Heart right ventricle (tissue), 16 donors: Measurements from ENCODE around the gene CDH13. TPM values are rescaled to one million over a fixed set of nuclear protein-coding genes. Genes with fewer than 3 reads are reported as not detected.
A peak's percentile ranks its signal among the peaks of the same experiment; 100 is the strongest.

ENCODE experiments used
- ATAC-seq, 8 donors: fragments of 200-7000 bp; cut with Tn5 transposase; one replicate each; pipeline ENCODE4 v1.9.1; 2020; ENCODE audit warnings: mild to moderate bottlenecking in 8 of 8, moderate library complexity in 8 of 8, moderate number of reproducible peaks in 1 of 8
- DNase-seq, 2 donors: peaks; one replicate each; pipeline ENCODE4 v3.0.0-alpha.2; 2020
- H3K27ac ChIP-seq, 10 donors: fragments of 200-600 bp; sonication (generic) in 2 of 10; one replicate each; pipeline versions ENCODE4 v1.5.0 to v1.8.0; 2020 to 2022; ENCODE audit warnings: mild to moderate bottlenecking in 3 of 10
- H3K27me3 ChIP-seq, 7 donors: fragments of 200-600 bp; one replicate each; pipeline ENCODE4 v1.8.0; 2021 to 2022; ENCODE audit warnings: mild to moderate bottlenecking in 2 of 7
- H3K36me3 ChIP-seq, 9 donors: fragments of 200-600 bp; sonication (generic) in 1 of 9; one replicate each; pipeline versions ENCODE4 v1.5.0 to v1.8.0; 2020 to 2022; ENCODE audit warnings: mild to moderate bottlenecking in 2 of 9
- H3K4me1 ChIP-seq, 9 donors: fragments of 200-600 bp; sonication (generic) in 1 of 9; one replicate each; pipeline versions ENCODE4 v1.5.0 to v1.8.0; 2020 to 2022; ENCODE audit warnings: mild to moderate bottlenecking in 4 of 9
- H3K4me3 ChIP-seq, 10 donors: fragments of 200-600 bp; sonication (generic) in 2 of 10; one replicate each; pipeline versions ENCODE4 v1.5.0 to v1.8.0; 2020 to 2022; ENCODE audit warnings: mild to moderate bottlenecking in 7 of 10, moderate library complexity in 2 of 10
- H3K9me3 ChIP-seq, 11 donors: fragments of 200-600 bp in 10 of 11; sonication (generic) in 2 of 11; one replicate each; pipeline versions ENCODE4 v1.5.0 to v1.8.0; 2013 to 2022; ENCODE audit warnings: mild to moderate bottlenecking in 2 of 11, control low read depth in 1 of 11, moderate library complexity in 1 of 11
- CTCF ChIP-seq, 9 donors: fragments of 200-600 bp; sonication (generic) in 2 of 9; IDR thresholded peaks; one replicate each; pipeline versions ENCODE4 v1.5.0 to v1.8.0; 2021 to 2022; ENCODE audit warnings: antibody characterized with exemption in 9 of 9, mild to moderate bottlenecking in 5 of 9, moderate library complexity in 1 of 9
- WGBS, 2 donors: extraction: QIAGEN DNeasy Blood & Tissue Kit; methylation state at CpG; one replicate each; pipeline ENCODE4 v1.1.7; 2013; ENCODE audit warnings: inconsistent platforms in 1 of 2; 5-methylcytosine and 5-hydroxymethylcytosine counted together
- intact Hi-C, 10 donors: fragments of 100-400 bp; cut with DNase I; formaldehyde crosslinking; loops; one replicate each; pipeline versions ENCODE4 v1.11.1 to v1.14.2; 2022
- polyA plus RNA-seq, 2 donors: library from polyadenylated mRNA; stranded (reverse); fragments of 200-250 nt; gene quantifications; one replicate each; pipeline ENCODE4 v1.2.3, GENCODE V29; 2013
- total RNA-seq, 10 donors: library from RNA; stranded (reverse); fragmentation: NEBNext Ultra II Directional in 3 of 10; extraction: Animal tissue kit (Norgen Biotek cat#: 25700) in 3 of 10; gene quantifications; one replicate each; pipeline versions ENCODE4 v1.2.1 to v1.2.4, GENCODE V29; 2021 to 2023
- donor health status: Arrhythmogenic right ventricular cardiomyopathy.
- donor health status: ischemic (EF 13 %, LVEDD 7.1; RV severe dilation, severe dysfunction).
- donor health status: healthy with polysubstance abuse.
- donor health status: DM: no; HTN: yes; CAD: no.
- donor health status: DM: no; HTN: no; CAD: no.
- donor health status: ischemic (EF 25% LVEDD 6.9; RV normal size, moderate dysfunction).
- donor health status: ischemic (EF 25% LVEDD 5.7; RV mildly dilated, moderate dysfunction).
- donor health status: healthy.
- donor health status: DM: yes; HTN: yes; CAD: no.
- donor health status: Ischemic cardiomyopathy.
- donor health status: ischemic (EF 35%, LVEDD 5.7; RV mildly dilated, moderate dysfunction).
- donor health status: nonischemic (EF 11% LVEDD 7.7; RV severe dilation, severe dysfunction).
- donor health status: DM: yes; HTN: yes; CAD: no.
- donor health status: PGD.
- donor health status: ischemic (EF 29% LVEDD 5.4; RV normal size, mild dysfunction).
- donor health status: nonischemic (EF 23%, LVEDD 6.1; RV moderate dilation, normal function).

The CDH13 gene
- total and polyA plus RNA-seq, 12 donors, result 15.5 to 221 (median 168) TPM

GRCh38 chr16:82715160-82715559 is 88.4 kb downstream of the CDH13 start:
- intact Hi-C loops, result loop anchor here in 1 of 10 donors (5.0 kb wide), 1 partner anchor 83 kb away; no protein-coding TSS in a partner anchor
- Histone ChIP-seq H3K27ac (peak overlapping the region; percentile 11 to 86 (median 76)), H3K9me3 (no peaks in the 10 kb centered on the region), H3K4me3 (peak overlapping the region in 1 of 10 donors; percentile 12), H3K4me1 (peaks cover 8 to 47% (median 36%) of the 10 kb centered on the region in 9 donors), H3K36me3 (no peaks in the 10 kb centered on the region), H3K27me3 (no peaks in the 10 kb centered on the region)
- peak in 7 of 8 donors; percentile 21 to 68 (median 50) for ATAC-seq
- no peak for TF ChIP-seq CTCF (IDR thresholded peaks at IDR 0.05)
- peak; percentile 23 to 33 for DNase-seq
- WGBS, 2 donors, result 53 to 67% methylated on average over 8 of the region's 8 CpGs

GRCh38 chr16:82715833-82716232 is 89.1 kb downstream of the CDH13 start:
- peaks cover 8 to 47% (median 36%) of the 10 kb centered on the region in 9 donors for H3K4me1 ChIP-seq
- H3K27ac ChIP-seq, result peak overlapping the region; percentile 54 to 86 (median 76)
- peak; percentile 80 to 96 (median 91) for ATAC-seq
- no peak for TF ChIP-seq CTCF (IDR thresholded peaks at IDR 0.05)
- no peaks in the 10 kb centered on the region for H3K36me3 ChIP-seq
- intact Hi-C loops, result loop anchor here in 2 of 10 donors (2.0 to 5.0 kb wide), 2 partner anchors 19 to 84 kb away; no protein-coding TSS in a partner anchor
- peak; percentile 59 to 62 for DNase-seq
- 17% methylated on average over 3 of the region's 3 CpGs for WGBS, 2 donors
- no peaks in the 10 kb centered on the region for H3K9me3 ChIP-seq
- peak overlapping the region in 3 of 10 donors; percentile 12 to 25 (median 24) for H3K4me3 ChIP-seq
- no peaks in the 10 kb centered on the region for H3K27me3 ChIP-seq

DNA sequence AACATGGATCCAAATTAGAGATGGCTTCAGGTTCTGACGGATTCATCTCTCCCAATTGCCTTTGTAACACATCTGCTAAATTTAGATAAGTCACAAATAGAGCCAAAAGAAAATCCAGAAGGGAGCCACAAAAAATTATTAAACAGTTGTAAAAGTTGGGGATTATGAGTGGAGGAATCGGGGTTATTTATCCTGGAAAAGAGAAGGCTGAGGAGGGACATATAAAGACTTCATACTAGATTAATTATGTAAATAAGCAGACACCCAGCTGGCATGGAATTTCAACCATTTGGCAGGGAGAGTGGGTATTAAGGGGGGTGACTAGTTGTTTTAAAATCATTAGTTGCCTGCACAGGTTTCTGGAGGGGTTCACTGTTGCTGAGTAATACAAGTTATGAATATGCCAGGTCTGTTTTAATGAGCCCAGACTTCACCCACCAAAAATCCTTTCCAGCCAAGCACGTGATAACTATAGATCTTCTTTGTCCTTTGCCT is 89.6 kb downstream of the CDH13 start:
- Histone ChIP-seq H3K4me1 (peaks cover 8 to 47% (median 36%) of the 10 kb centered on the region in 9 donors), H3K27me3 (no peaks in the 10 kb centered on the region), H3K9me3 (no peaks in the 10 kb centered on the region), H3K36me3 (no peaks in the 10 kb centered on the region), H3K4me3 (peak overlapping the region in 2 of 10 donors; percentile 24 to 25), H3K27ac (peak overlapping the region; percentile 54 to 86 (median 76))
- DNase-seq (no peak), ATAC-seq (no peak)
- intact Hi-C loops, result loop anchor here in 2 of 10 donors (2.0 to 5.0 kb wide), 2 partner anchors 18 to 84 kb away; no protein-coding TSS in a partner anchor
- WGBS, 2 donors, result 58 to 60% methylated on average over 3 of the region's 3 CpGs
- TF ChIP-seq CTCF (IDR thresholded peaks at IDR 0.05), result no peak

DNA sequence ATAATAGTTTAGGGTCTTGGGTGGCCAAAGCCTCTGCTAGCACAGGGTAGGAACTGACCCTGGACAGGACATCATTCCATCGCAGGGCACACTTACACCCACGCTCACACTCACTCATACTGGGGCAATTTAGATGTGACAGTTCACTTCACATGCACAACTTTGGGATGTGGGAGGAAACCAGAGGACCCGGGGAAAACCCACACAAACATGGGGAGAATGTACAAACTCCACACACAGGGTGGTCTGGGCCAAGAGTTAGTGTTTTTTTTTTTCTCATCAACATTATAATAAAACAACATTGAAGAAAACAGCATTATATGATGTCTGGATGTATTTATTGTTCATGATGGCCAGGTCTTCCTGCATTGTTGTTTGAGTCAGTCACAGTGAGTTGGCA is 93.6 kb downstream of the CDH13 start:
- WGBS, 2 donors, result 87 to 90% methylated on average over 3 of the region's 3 CpGs
- H3K36me3 ChIP-seq, result no peaks in the 10 kb centered on the region
- H3K9me3 ChIP-seq, result no peaks in the 10 kb centered on the region
- H3K4me3 ChIP-seq, result no peak overlapping the region
- intact Hi-C loops, result no loop called here
- ATAC-seq (no peak), DNase-seq (no peak)
- no peak for TF ChIP-seq CTCF (IDR thresholded peaks at IDR 0.05)
- H3K4me1 ChIP-seq, result peaks cover 6 to 17% (median 13%) of the 10 kb centered on the region in 9 donors
- no peaks in the 10 kb centered on the region for H3K27me3 ChIP-seq
- no peak overlapping the region for H3K27ac ChIP-seq
